Mesenchymal stem cell (in vitro differentiated cells and primary cell): ENCODE results near the gene ZBTB46.

Experiments
- DNase-seq: peaks from one replicate; pipeline ENCODE4 v3.0.0-alpha.2; 2013
- H2AFZ ChIP-seq: one replicate; pipeline ENCODE4 v1.6.1; 2013; ENCODE audit warnings: low read depth, mild to moderate bottlenecking, control low read depth, inconsistent platforms, low read length, moderate library complexity
- H2AK5ac ChIP-seq: 2 replicates; pipeline ENCODE4 v1.6.1; 2013; ENCODE audit warnings: low read length, moderate library complexity, mild to moderate bottlenecking, inconsistent platforms; ENCODE audit not compliant: severe bottlenecking
- H2BK120ac ChIP-seq: one replicate; pipeline ENCODE4 v1.6.1; 2013; ENCODE audit warnings: low read depth, mild to moderate bottlenecking, inconsistent platforms, low read length, moderate library complexity
- H2BK12ac ChIP-seq, 2 experiments: one replicate each; pipeline ENCODE4 v1.6.1; 2013; ENCODE audit warnings: inconsistent platforms in 2 of 2, low read length in 2 of 2, mild to moderate bottlenecking in 2 of 2, moderate library complexity in 2 of 2, control low read depth in 1 of 2
- H2BK15ac ChIP-seq: one replicate; pipeline ENCODE4 v1.6.1; 2013; ENCODE audit warnings: mild to moderate bottlenecking, low read depth, inconsistent platforms; ENCODE audit not compliant: poor library complexity, severe bottlenecking
- H2BK5ac ChIP-seq: 2 replicates; pipeline ENCODE4 v1.6.1; 2013; ENCODE audit warnings: low read depth, mild to moderate bottlenecking, low read length, control low read depth, inconsistent platforms; ENCODE audit not compliant: poor library complexity, severe bottlenecking
- H3K14ac ChIP-seq, 2 experiments: one replicate each; pipeline ENCODE4 v1.6.1; 2013; ENCODE audit warnings: inconsistent platforms in 2 of 2, low read length in 2 of 2, control low read depth in 1 of 2, mild to moderate bottlenecking in 1 of 2, moderate library complexity in 1 of 2
- H3K18ac ChIP-seq, 2 experiments: one replicate each; pipeline ENCODE4 v1.6.1; 2013; ENCODE audit warnings: inconsistent platforms in 2 of 2, low read length in 2 of 2, control low read depth in 1 of 2, low read depth in 1 of 2, mild to moderate bottlenecking in 1 of 2
- H3K23ac ChIP-seq, 2 experiments: one replicate each; pipeline ENCODE4 v1.6.1; 2013; ENCODE audit warnings: inconsistent platforms in 2 of 2, low read length in 2 of 2, mild to moderate bottlenecking in 2 of 2, moderate library complexity in 2 of 2, control low read depth in 1 of 2
- H3K27ac ChIP-seq: 2 replicates; pipeline ENCODE4 v1.5.1; 2013; ENCODE audit warnings: mild to moderate bottlenecking, moderate library complexity, low read length, control low read depth, inconsistent platforms; ENCODE audit not compliant: poor library complexity, severe bottlenecking
- H3K27me3 ChIP-seq, 2 experiments: 2 replicates each; pipeline versions ENCODE4 v1.6.1 to v1.7.0; 2013; ENCODE audit warnings: low read length in 2 of 2, mild to moderate bottlenecking in 2 of 2, moderate library complexity in 2 of 2, control low read depth in 1 of 2, inconsistent platforms in 1 of 2; ENCODE audit not compliant: control insufficient read depth in 1 of 2, insufficient read depth in 1 of 2
- H3K36me3 ChIP-seq, 2 experiments: 2 replicates each; pipeline versions ENCODE4 v1.6.1 to v1.7.0; 2013; ENCODE audit warnings: low read length in 2 of 2, control low read depth in 1 of 2, inconsistent platforms in 1 of 2, low read depth in 1 of 2, mild to moderate bottlenecking in 1 of 2; ENCODE audit not compliant: insufficient read depth in 2 of 2, control insufficient read depth in 1 of 2
- H3K4ac ChIP-seq, 2 experiments: one replicate each; pipeline ENCODE4 v1.6.1; 2013; ENCODE audit warnings: inconsistent platforms in 2 of 2, low read length in 2 of 2, mild to moderate bottlenecking in 2 of 2, moderate library complexity in 2 of 2, control low read depth in 1 of 2, low read depth in 1 of 2
- H3K4me1 ChIP-seq: 2 replicates; pipeline ENCODE4 v1.6.1; 2013; ENCODE audit warnings: low read depth, low read length, control low read depth; ENCODE audit not compliant: control insufficient read depth, insufficient read depth
- H3K4me2 ChIP-seq: 2 replicates; pipeline ENCODE4 v1.6.1; 2013; ENCODE audit warnings: low read length, mild to moderate bottlenecking, inconsistent platforms; ENCODE audit not compliant: poor library complexity, severe bottlenecking
- H3K4me3 ChIP-seq, 2 experiments: 2 replicates each; pipeline versions ENCODE4 v1.5.1 to v1.7.0; 2013; ENCODE audit warnings: low read length in 2 of 2, mild to moderate bottlenecking in 2 of 2, control low read depth in 1 of 2, low read depth in 1 of 2; ENCODE audit not compliant: insufficient read depth in 1 of 2
- H3K79me1 ChIP-seq: replicated peaks from 2 replicates; pipeline ENCODE4 v1.6.1; 2013; ENCODE audit warnings: mild to moderate bottlenecking, control low read depth, low read length, inconsistent platforms; ENCODE audit not compliant: poor library complexity, severe bottlenecking
- H3K9ac ChIP-seq: 2 replicates; pipeline ENCODE4 v1.7.0; 2013; ENCODE audit warnings: mild to moderate bottlenecking, low read length, moderate library complexity
- H3K9me3 ChIP-seq: 2 replicates; pipeline ENCODE4 v1.7.0; 2013; ENCODE audit warnings: mild to moderate bottlenecking, low read length; ENCODE audit not compliant: control insufficient read depth
- H4K8ac ChIP-seq: one replicate; pipeline ENCODE4 v1.6.1; 2013; ENCODE audit warnings: inconsistent platforms, mild to moderate bottlenecking, low read length, moderate library complexity
- H4K91ac ChIP-seq: one replicate; pipeline ENCODE4 v1.6.1; 2013; ENCODE audit warnings: mild to moderate bottlenecking, low read length, inconsistent platforms
- WGBS: methylation state at CpG from one replicate; pipeline ENCODE4 v1.1.7; 2013; ENCODE audit warnings: mixed read lengths; 5-methylcytosine and 5-hydroxymethylcytosine counted together

Gene ZBTB46

DNA sequence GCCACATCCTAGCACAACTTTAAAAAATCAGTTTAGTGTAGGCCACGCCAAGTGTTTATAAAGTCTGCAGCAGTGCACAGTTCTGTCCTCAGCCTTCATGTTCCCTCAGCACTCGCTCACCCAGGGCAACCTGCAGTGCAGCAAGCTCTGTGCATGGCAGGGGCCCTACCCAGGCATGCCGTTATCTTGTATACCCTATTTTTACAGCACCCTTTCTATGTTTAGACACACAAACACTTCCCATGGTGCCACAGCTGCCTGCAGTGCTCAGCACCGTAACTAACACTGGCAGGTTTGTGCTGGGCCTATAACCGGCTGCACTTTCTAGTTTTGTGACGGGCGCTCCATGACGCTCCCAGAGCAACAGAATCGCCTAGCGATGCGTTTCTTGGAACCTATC lies 43.8 kb downstream of the ZBTB46 start:
- no peak overlapping the region for H3K4me2 ChIP-seq
- H3K9me3 ChIP-seq = no peaks in the 10 kb centered on the region
- no peak overlapping the region for H2BK5ac ChIP-seq
- no peak overlapping the region for H2BK15ac ChIP-seq
- H2BK120ac ChIP-seq = no peak overlapping the region
- H2BK12ac ChIP-seq = no peak overlapping the region
- no peak overlapping the region for H3K4me3 ChIP-seq
- H3K27me3 ChIP-seq = peaks cover 0 to 15% of the 10 kb centered on the region in 2 experiments
- 95% methylated on average over 11 of the region's 11 CpGs for WGBS
- no peak overlapping the region for H3K23ac ChIP-seq
- no peak overlapping the region for H3K27ac ChIP-seq
- H3K14ac ChIP-seq = no peak overlapping the region
- H4K8ac ChIP-seq = no peak overlapping the region
- H2AFZ ChIP-seq = no peak overlapping the region
- peaks cover 0 to 42% of the 10 kb centered on the region in 2 experiments for H3K36me3 ChIP-seq
- H3K79me1 ChIP-seq = peaks cover 46% of the 10 kb centered on the region
- no peak overlapping the region for H2AK5ac ChIP-seq
- H3K9ac ChIP-seq = no peak overlapping the region
- H3K4me1 ChIP-seq = no peaks in the 10 kb centered on the region
- no peak for DNase-seq
- no peak overlapping the region for H4K91ac ChIP-seq
- no peak overlapping the region for H3K4ac ChIP-seq
- no peak overlapping the region for H3K18ac ChIP-seq

DNA sequence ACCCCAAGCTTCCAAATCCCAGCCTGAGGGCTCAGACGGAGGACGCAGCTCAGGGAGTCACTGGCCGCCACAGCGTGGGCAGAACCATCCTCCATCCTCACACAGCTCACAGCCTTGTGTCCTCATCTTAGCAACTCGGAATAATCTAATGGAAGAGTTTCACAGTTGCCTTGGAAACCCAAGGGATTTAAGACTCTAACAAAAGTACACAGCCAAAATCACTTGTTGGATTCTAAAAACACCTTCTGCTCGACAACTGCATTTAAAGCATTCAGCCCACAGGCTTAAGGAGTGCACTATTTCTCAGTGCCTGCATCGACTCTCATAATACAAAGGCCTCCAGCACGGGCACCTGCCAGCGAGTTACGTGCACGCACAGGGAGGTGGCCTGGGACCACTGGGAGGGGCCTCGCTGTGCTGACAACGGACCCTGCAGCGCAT lies 45.4 kb downstream of the ZBTB46 start:
- no peak overlapping the region for H2BK5ac ChIP-seq
- no peaks in the 10 kb centered on the region for H3K9me3 ChIP-seq
- no peak for DNase-seq
- no peak overlapping the region for H4K8ac ChIP-seq
- H3K18ac ChIP-seq = no peak overlapping the region
- no peak overlapping the region for H3K14ac ChIP-seq
- H3K79me1 ChIP-seq = peaks cover 37% of the 10 kb centered on the region
- no peak overlapping the region for H3K23ac ChIP-seq
- no peak overlapping the region for H2AFZ ChIP-seq
- no peak overlapping the region for H4K91ac ChIP-seq
- 90% methylated on average over 11 of the region's 14 CpGs for WGBS
- H3K4me2 ChIP-seq = no peak overlapping the region
- H3K27me3 ChIP-seq = peaks cover 0 to 8% of the 10 kb centered on the region in 2 experiments
- peaks cover 0 to 39% of the 10 kb centered on the region in 2 experiments for H3K36me3 ChIP-seq
- H2BK12ac ChIP-seq = no peak overlapping the region
- H2BK120ac ChIP-seq = no peak overlapping the region
- no peaks in the 10 kb centered on the region for H3K4me1 ChIP-seq
- no peak overlapping the region for H3K27ac ChIP-seq
- H2BK15ac ChIP-seq = no peak overlapping the region
- H3K4ac ChIP-seq = no peak overlapping the region
- no peak overlapping the region for H2AK5ac ChIP-seq
- no peak overlapping the region for H3K9ac ChIP-seq
- no peak overlapping the region for H3K4me3 ChIP-seq

DNA sequence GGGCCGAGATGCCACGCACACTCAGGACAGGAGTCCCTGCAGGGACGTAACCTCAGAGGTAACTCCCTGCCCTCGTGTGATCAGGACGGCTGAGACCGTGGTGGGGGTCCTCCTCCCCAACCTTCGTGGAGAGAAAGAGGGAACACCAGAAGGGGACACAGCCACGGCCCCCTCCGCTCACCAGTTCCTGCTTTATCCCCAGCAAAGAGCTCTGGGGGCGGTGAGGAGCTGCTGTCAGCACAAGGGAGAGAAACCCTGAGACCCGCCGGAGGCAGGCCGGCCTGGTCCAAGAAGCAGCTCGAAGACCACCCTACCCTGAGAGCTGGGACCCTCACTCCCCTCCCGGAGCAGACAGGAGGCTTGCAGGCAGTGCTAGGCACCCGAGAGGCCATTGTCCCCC lies 47.1 kb downstream of the ZBTB46 start:
- Histone ChIP-seq H2BK15ac (no peak overlapping the region), H3K4me1 (no peaks in the 10 kb centered on the region), H3K79me1 (peaks cover 25% of the 10 kb centered on the region), H4K91ac (no peak overlapping the region), H4K8ac (no peak overlapping the region), H3K9me3 (no peaks in the 10 kb centered on the region), H3K36me3 (peaks cover 0 to 22% of the 10 kb centered on the region in 2 experiments), H3K18ac (no peak overlapping the region), H2BK12ac (no peak overlapping the region), H3K27ac (no peak overlapping the region), H3K4me2 (no peak overlapping the region), H3K27me3 (no peaks in the 10 kb centered on the region), H2BK5ac (no peak overlapping the region), H2AK5ac (no peak overlapping the region), H2BK120ac (no peak overlapping the region), H3K23ac (no peak overlapping the region), H3K4ac (no peak overlapping the region), H2AFZ (no peak overlapping the region), H3K14ac (peak overlapping the region in 1 of 2 experiments; percentile 53), H3K4me3 (no peak overlapping the region), H3K9ac (no peak overlapping the region)
- whole genome bisulfite sequencing = 88% methylated on average over 16 of the region's 16 CpGs
- no peak for DNase-seq

DNA sequence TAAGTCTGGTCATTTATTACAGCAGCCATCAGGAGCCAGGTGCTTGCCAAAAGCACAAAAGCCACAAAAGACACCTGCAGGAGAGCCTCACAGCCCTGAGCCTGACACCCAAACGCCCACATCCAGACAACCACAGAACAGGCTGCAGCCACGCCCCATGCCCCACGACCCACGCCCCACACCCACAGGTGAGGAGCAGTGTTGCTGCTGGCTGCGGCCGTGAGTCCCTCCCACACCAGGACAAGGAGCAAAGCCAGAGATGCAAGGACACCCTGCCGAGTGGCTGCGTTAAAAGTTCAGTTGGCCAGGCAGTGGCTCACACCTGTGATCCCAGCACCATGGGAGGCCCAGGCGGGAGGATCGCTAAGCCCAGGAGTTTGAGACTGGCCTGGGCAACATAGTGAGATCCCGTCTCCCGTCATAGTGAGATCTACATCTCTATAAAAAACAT lies 48.5 kb downstream of the ZBTB46 start:
- Histone ChIP-seq H3K27ac (no peak overlapping the region), H3K4me2 (no peak overlapping the region)
- WGBS = 94% methylated on average over 12 of the region's 12 CpGs

More for the DNA sequence above, 48.5 kb downstream of the ZBTB46 start:
- Histone ChIP-seq H2BK120ac (no peak overlapping the region), H3K4ac (no peak overlapping the region), H3K27me3 (peaks cover 0 to 2% of the 10 kb centered on the region in 2 experiments), H2BK5ac (no peak overlapping the region), H3K9ac (no peak overlapping the region), H2AFZ (no peak overlapping the region), H3K79me1 (peaks cover 32% of the 10 kb centered on the region), H3K23ac (no peak overlapping the region), H2BK12ac (no peak overlapping the region), H3K4me1 (peaks cover 7% of the 10 kb centered on the region), H2AK5ac (no peak overlapping the region), H2BK15ac (no peak overlapping the region), H3K9me3 (no peaks in the 10 kb centered on the region), H3K18ac (no peak overlapping the region), H3K14ac (no peak overlapping the region), H4K8ac (no peak overlapping the region), H4K91ac (no peak overlapping the region), H3K36me3 (peaks cover 0 to 16% of the 10 kb centered on the region in 2 experiments), H3K4me3 (no peak overlapping the region)
- DNase-seq = no peak
